Thoracic aorta (tissue), 2 donors: Measurements from ENCODE around the gene DPCD. TPM values are rescaled to one million over a fixed set of nuclear protein-coding genes. Genes with fewer than 3 reads are reported as not detected.

ENCODE experiments used
- ATAC-seq: fragments of 150-250 bp; one replicate; pipeline ENCODE4 v1.8.0; 2017; ENCODE audit warnings: low read depth; ENCODE audit not compliant: insufficient number of reproducible peaks, low FRiP score
- DNase-seq: peaks from one replicate; pipeline ENCODE4 v3.0.0-alpha.2; 2020; ENCODE audit warnings: low spot score
- H3K27ac ChIP-seq, 2 donors: fragments of 200-600 bp; sonication (generic); 1 replicate in 1 of 2; 2 replicates in 1 of 2; pipeline ENCODE4 v1.5.1; 2016; ENCODE audit warnings: mild to moderate bottlenecking in 2 of 2, moderate library complexity in 2 of 2
- H3K27me3 ChIP-seq: fragments of 200-600 bp; sonication (generic); replicated peaks from 2 replicates; pipeline ENCODE4 v1.6.0; 2016; ENCODE audit warnings: mild to moderate bottlenecking; ENCODE audit not compliant: insufficient read depth
- H3K36me3 ChIP-seq: fragments of 200-600 bp; sonication (generic); one replicate; pipeline ENCODE4 v1.5.1; 2016
- H3K4me1 ChIP-seq, 2 donors: fragments of 200-600 bp; sonication (generic); 1 replicate in 1 of 2; 2 replicates in 1 of 2; pipeline versions ENCODE4 v1.5.1 to v1.6.0; 2016; ENCODE audit warnings: low read depth in 2 of 2, mild to moderate bottlenecking in 1 of 2; ENCODE audit not compliant: control insufficient read depth in 1 of 2
- H3K4me3 ChIP-seq: fragments of 200-600 bp; sonication (generic); 2 replicates; pipeline ENCODE4 v1.5.1; 2016; ENCODE audit warnings: mild to moderate bottlenecking
- H3K9me3 ChIP-seq: fragments of 200-600 bp; sonication (generic); 2 replicates; pipeline ENCODE4 v1.5.1; 2016
- total RNA-seq, 2 donors: library from RNA; depleted of rRNA; stranded (reverse); fragments of >200 nt; gene quantifications; one replicate each; pipeline versions ENCODE4 v1.1.0 to v1.2.3, GENCODE V29; 2016
- TF ChIP-seq, protein P1 (sequence below): fragments of 200-600 bp; sonication (generic); IDR thresholded peaks from one replicate; pipeline ENCODE4 v1.5.1; 2019; ENCODE audit warnings: antibody characterized with exemption

DPCD gene
- total RNA-seq, 2 donors from 2014 or later: 12.6 to 22.9 TPM

DNA sequence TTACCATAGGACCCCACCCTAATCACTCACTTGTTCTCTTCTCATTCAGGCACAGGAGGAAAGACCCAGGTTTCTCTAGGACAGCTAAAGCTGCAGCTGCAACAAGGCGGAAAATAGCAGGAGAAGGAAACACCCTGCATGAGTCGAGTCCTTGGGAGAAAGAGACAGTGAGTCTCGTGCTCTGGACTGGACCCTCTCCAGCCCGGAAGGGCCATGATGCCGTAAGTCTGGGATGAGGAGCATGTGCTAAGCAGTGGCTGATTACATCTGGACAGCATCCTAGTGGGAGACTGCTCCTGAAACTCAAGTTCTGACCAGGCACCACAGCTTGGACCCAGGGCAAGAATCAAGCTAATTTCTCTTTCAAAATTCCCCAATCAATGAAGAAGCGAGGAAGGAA, 67.4 kb downstream of the DPCD start:
- DNase-seq: no peak
- no peak for ATAC-seq
- peaks cover 12% of the 10 kb centered on the region for H3K36me3 ChIP-seq

DNA sequence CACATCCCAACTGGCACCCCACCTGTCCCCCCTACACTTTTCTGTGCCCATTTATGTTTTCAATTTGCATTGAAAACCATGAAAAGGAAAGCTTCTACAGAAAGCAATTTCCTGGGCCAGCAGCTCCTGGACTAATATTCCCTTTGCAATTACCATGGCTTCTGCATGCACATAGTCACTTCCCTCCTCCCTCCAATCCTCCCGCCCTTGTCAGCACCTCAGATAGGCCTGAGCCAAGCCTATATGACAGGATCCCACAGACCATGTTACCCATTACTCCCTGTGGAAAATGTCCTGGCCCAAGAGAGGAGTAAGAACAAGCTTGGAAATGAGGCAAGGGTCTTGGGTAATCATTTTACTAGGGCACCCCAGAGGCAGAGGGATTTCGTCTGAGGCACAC, 68.8 kb downstream of the DPCD start:
- no peaks in the 10 kb centered on the region for H3K9me3 ChIP-seq
- H3K4me3 ChIP-seq: no peak overlapping the region
- DNase-seq (no peak), ATAC-seq (no peak)
- no peak overlapping the region for H3K27ac ChIP-seq
- no peaks in the 10 kb centered on the region for H3K27me3 ChIP-seq
- peaks cover 12% of the 10 kb centered on the region for H3K36me3 ChIP-seq
- TF ChIP-seq, protein P1, sequence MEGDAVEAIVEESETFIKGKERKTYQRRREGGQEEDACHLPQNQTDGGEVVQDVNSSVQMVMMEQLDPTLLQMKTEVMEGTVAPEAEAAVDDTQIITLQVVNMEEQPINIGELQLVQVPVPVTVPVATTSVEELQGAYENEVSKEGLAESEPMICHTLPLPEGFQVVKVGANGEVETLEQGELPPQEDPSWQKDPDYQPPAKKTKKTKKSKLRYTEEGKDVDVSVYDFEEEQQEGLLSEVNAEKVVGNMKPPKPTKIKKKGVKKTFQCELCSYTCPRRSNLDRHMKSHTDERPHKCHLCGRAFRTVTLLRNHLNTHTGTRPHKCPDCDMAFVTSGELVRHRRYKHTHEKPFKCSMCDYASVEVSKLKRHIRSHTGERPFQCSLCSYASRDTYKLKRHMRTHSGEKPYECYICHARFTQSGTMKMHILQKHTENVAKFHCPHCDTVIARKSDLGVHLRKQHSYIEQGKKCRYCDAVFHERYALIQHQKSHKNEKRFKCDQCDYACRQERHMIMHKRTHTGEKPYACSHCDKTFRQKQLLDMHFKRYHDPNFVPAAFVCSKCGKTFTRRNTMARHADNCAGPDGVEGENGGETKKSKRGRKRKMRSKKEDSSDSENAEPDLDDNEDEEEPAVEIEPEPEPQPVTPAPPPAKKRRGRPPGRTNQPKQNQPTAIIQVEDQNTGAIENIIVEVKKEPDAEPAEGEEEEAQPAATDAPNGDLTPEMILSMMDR: no peak
- H3K4me1 ChIP-seq: no peaks in the 10 kb centered on the region

More for the DNA sequence above, 67.4 kb downstream of the DPCD start:
- H3K9me3 ChIP-seq: no peaks in the 10 kb centered on the region
- TF ChIP-seq, protein P1: no peak
- H3K4me1 ChIP-seq: no peaks in the 10 kb centered on the region
- no peaks in the 10 kb centered on the region for H3K27me3 ChIP-seq
- no peak overlapping the region for H3K27ac ChIP-seq
- H3K4me3 ChIP-seq: no peak overlapping the region

DNA sequence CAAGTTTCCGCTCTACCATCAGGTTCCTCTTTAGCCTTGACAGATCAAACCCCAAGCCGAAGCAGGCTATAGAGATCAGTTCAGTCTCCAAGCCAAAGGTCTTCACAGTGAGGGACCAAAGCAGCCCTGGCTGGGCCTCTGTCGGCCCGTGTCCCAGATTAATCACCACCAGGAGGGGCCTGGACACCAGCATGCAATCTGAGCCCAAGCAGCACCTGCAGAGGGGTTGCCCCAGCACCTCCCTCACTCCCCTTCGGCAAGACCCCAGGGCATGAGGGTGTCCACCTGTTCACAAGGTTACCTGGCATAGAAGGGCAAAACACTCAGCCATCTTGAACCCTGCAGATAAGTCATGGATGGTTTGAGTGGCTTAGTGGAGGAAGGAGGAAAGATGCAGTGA, 70.9 kb downstream of the DPCD start:
- Histone ChIP-seq H3K36me3 (peaks cover 27% of the 10 kb centered on the region), H3K9me3 (no peaks in the 10 kb centered on the region), H3K4me1 (no peaks in the 10 kb centered on the region), H3K27ac (no peak overlapping the region), H3K4me3 (no peak overlapping the region), H3K27me3 (no peaks in the 10 kb centered on the region)
- TF ChIP-seq, protein P1: no peak
- ATAC-seq (no peak), DNase-seq (no peak)

Other genes starting within 250 kb of the DPCD start
- gene BTRC, start 234.2 kb upstream of the DPCD start, total RNA-seq: 10 to 100 TPM in 1 of 2 donors, 1 to 10 TPM in 1; 8.4 to 12.9 TPM
- 10 to 100 TPM; 22.3 to 37.0 TPM for gene POLL, start 64 bp upstream of the DPCD start, total RNA-seq
- 10 to 100 TPM; 64.3 to 88.5 TPM for gene FBXW4, start 106.8 kb downstream of the DPCD start, total RNA-seq
- not detected for gene FGF8, start 187.8 kb downstream of the DPCD start, total RNA-seq
- gene NPM3, start 195.1 kb downstream of the DPCD start, total RNA-seq: 10 to 100 TPM; 16.3 to 19.9 TPM
- gene OGA, start 230.1 kb downstream of the DPCD start, total RNA-seq: 100 to 1,000 TPM; 131 to 241 TPM